ENCODE results near the gene NUDT22. TPM values are rescaled to one million over a fixed set of nuclear protein-coding genes. Genes with fewer than 3 reads are reported as not detected.

NUDT22 gene, protein sequence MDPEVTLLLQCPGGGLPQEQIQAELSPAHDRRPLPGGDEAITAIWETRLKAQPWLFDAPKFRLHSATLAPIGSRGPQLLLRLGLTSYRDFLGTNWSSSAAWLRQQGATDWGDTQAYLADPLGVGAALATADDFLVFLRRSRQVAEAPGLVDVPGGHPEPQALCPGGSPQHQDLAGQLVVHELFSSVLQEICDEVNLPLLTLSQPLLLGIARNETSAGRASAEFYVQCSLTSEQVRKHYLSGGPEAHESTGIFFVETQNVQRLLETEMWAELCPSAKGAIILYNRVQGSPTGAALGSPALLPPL
- 19.4 TPM for total RNA-seq

- Histone ChIP-seq H3K4me3 (ENCODE audit: low read length) (peak within 1 kb of the TSS; percentile 79), H3K27me3 (ENCODE audit: insufficient read depth, low read length) (no peaks in the 10 kb centered on the region), H3K9me3 (ENCODE audit: low read depth, low read length) (no peaks in the 10 kb centered on the region), H3K4me1 (ENCODE audit: insufficient read depth, low read length) (peaks cover 49% of the 10 kb centered on the region)
Observed at GRCh38 chr11:64225608-64226506, at the start of gene NUDT22, which contains the start of gene TRPT1. NUDT22 (plus strand) TSS chr11:64226274; CDS start chr11:64226653, 379 bp downstream. TRPT1 (minus strand) TSS chr11:64226186; CDS start chr11:64225860, 326 bp downstream.

- H3K4me3 ChIP-seq (ENCODE audit: low read length) = no peak overlapping the region
- H3K9me3 ChIP-seq (ENCODE audit: low read depth, low read length) = no peaks in the 10 kb centered on the region
Observed at GRCh38 chr11:64176751-64177150, 49.3 kb upstream of the NUDT22 start.

GRCh38 chr11:64178203-64178602, 47.9 kb upstream of the NUDT22 start:
- no peaks in the 10 kb centered on the region for H3K27me3 ChIP-seq (ENCODE audit: insufficient read depth, low read length)
- no peaks in the 10 kb centered on the region for H3K9me3 ChIP-seq (ENCODE audit: low read depth, low read length)
- H3K4me3 ChIP-seq (ENCODE audit: low read length) = no peak overlapping the region
- H3K4me1 ChIP-seq (ENCODE audit: insufficient read depth, low read length) = peaks cover 15% of the 10 kb centered on the region

More at GRCh38 chr11:64176751-64177150, 49.3 kb upstream of the NUDT22 start:
- no peaks in the 10 kb centered on the region for H3K27me3 ChIP-seq (ENCODE audit: insufficient read depth, low read length)
- H3K4me1 ChIP-seq (ENCODE audit: insufficient read depth, low read length) = peaks cover 10% of the 10 kb centered on the region

DNA sequence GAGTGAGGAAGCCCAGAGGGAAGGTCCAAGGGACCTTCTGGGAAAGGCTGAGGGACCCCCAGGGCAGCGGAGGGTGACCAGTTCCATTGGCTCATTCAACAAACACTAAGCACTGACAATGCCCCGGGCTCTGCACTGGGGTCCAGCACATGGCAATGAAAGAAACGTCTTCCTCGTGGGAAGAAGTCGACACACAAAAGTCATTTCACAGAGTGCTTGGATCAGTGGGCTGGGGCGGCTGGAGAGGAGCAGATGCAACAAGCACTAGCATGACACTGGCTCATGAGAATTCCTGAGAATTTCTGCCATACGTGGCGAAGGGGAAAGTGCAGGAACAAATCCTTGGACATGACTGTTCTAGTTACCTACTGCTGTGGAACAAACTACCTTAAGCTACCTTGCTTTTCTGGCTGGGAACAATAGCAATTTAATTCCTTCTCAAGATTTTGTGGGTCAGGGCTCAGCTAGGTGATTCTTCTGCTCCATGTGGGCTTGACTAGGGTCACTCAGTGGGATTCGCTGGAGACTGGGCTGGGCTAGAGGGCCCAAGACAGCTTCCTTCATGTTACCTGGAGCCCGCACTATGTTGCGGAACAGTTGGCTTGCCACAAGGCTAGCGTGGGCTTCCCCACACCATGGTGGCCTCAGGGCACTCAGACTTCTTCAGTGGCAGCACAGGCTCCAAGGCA, 47.0 kb upstream of the NUDT22 start:
- no peaks in the 10 kb centered on the region for H3K9me3 ChIP-seq (ENCODE audit: low read depth, low read length)
- no peak overlapping the region for H3K4me3 ChIP-seq (ENCODE audit: low read length)
- peaks cover 19% of the 10 kb centered on the region for H3K4me1 ChIP-seq (ENCODE audit: insufficient read depth, low read length)
- H3K27me3 ChIP-seq (ENCODE audit: insufficient read depth, low read length) = no peaks in the 10 kb centered on the region

DNA sequence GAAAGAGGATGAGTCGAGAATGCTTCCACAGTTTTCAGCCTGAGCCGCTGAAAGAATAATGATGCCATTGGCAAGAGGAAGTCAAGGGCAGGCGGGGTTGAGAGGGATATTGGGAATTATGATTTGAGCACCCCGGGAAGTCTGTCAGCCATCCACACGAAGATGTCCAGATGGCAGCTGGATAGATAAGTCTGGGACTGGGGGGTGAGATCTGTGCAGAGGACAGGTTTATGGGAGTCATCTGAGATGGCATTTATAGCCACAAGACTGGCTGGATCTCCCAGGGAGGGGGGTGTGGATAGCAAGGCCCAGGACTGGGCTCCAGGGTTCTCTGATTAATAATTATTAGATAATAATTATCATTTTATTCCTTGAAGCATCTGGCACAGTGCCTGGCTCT, 45.2 kb upstream of the NUDT22 start:
- Histone ChIP-seq H3K27me3 (ENCODE audit: insufficient read depth, low read length) (no peaks in the 10 kb centered on the region), H3K9me3 (ENCODE audit: low read depth, low read length) (no peaks in the 10 kb centered on the region), H3K4me3 (ENCODE audit: low read length) (no peak overlapping the region), H3K4me1 (ENCODE audit: insufficient read depth, low read length) (peaks cover 30% of the 10 kb centered on the region)

DNA sequence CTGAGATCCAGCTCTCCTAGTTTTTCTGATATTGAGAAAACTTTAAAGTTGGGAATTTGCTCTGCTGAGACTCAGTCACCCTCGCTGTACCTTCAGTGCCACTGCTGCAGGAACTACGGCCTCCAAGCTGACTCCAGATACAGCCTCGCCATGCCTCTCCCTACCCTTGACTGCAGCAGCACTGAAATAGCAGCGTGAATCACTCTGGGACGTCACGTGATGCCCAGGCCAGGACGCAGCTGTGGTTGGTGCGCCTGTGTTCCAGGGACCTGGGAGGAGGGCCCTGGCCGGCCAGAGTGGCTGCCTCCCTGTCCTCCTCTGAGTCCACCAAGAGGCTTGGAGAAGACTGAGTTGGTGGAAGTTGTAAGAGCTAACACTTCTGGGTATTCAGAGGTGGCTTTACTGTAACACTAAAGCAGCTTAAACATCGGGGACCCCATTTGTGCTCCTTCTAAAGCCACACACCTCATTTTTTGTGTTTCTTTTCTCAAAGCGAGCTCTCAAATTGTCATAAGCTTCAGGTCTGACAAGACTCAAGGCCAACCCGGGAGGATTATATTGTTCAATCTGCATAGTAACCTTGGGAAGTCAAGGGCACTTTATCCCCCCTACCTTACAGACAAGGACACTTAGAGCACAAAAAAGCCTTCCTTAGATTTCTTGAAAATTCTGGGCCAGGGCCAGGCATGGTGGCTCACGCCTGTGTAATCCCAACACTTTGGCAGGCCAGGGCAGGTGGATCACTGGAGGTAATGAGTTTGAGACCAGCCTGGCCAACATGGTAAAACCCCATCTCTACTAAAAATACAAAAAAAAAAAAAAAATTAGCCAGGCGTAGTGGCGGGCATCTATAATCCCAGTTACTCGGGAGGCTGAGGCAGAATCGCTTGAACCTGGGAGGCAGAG, 44.3 kb upstream of the NUDT22 start:
- no peak overlapping the region for H3K4me3 ChIP-seq (ENCODE audit: low read length)
- H3K9me3 ChIP-seq (ENCODE audit: low read depth, low read length) = no peaks in the 10 kb centered on the region
- peaks cover 30% of the 10 kb centered on the region for H3K4me1 ChIP-seq (ENCODE audit: insufficient read depth, low read length)
- H3K27me3 ChIP-seq (ENCODE audit: insufficient read depth, low read length) = no peaks in the 10 kb centered on the region

- Histone ChIP-seq H3K4me1 (ENCODE audit: insufficient read depth, low read length) (peaks cover 33% of the 10 kb centered on the region), H3K27me3 (ENCODE audit: insufficient read depth, low read length) (no peaks in the 10 kb centered on the region), H3K4me3 (ENCODE audit: low read length) (no peak overlapping the region), H3K9me3 (ENCODE audit: low read depth, low read length) (no peaks in the 10 kb centered on the region)
Observed at GRCh38 chr11:64183890-64184289, 42.2 kb upstream of the NUDT22 start.

DNA sequence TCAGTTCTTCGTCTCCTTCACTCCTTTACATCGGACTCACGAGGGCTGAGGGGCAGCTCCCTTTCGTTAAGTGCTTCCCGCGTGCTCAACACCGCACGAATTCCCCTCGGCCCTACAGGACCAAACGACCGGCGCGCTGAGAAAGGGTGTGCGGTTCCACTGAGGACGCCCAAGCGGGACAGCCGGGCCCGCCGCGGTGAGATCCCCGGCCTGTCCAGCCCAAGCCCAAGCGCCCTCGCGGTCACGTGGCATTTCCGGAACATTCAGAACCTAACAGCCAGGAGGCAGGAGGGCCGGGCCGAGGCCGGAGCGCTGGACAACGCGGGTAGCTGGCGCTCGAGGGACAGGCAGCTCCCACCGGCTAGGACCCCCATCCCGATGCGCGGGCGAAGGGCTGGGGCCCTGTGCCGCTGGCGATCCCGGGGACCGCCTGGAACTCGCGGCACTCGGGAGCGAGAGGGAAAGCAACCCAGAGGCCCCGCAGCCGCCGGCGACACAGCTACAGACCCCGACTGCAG, 40.8 kb upstream of the NUDT22 start:
- H3K27me3 ChIP-seq (ENCODE audit: insufficient read depth, low read length) = no peaks in the 10 kb centered on the region
- peaks cover 44% of the 10 kb centered on the region for H3K4me1 ChIP-seq (ENCODE audit: insufficient read depth, low read length)
- no peaks in the 10 kb centered on the region for H3K9me3 ChIP-seq (ENCODE audit: low read depth, low read length)
- H3K4me3 ChIP-seq (ENCODE audit: low read length) = peak overlapping the region; percentile 73

GRCh38 chr11:64185693-64186491, 40.2 kb upstream of the NUDT22 start, which contains the start of gene STIP1:
STIP1 (plus strand) TSS chr11:64186171; CDS start chr11:64186262, 91 bp downstream.
- H3K4me1 ChIP-seq (ENCODE audit: insufficient read depth, low read length) = peaks cover 43% of the 10 kb centered on the region
- H3K27me3 ChIP-seq (ENCODE audit: insufficient read depth, low read length) = no peaks in the 10 kb centered on the region
- H3K4me3 ChIP-seq (ENCODE audit: low read length) = peak within 1 kb of the TSS; percentile 73
- H3K9me3 ChIP-seq (ENCODE audit: low read depth, low read length) = no peaks in the 10 kb centered on the region

DNA sequence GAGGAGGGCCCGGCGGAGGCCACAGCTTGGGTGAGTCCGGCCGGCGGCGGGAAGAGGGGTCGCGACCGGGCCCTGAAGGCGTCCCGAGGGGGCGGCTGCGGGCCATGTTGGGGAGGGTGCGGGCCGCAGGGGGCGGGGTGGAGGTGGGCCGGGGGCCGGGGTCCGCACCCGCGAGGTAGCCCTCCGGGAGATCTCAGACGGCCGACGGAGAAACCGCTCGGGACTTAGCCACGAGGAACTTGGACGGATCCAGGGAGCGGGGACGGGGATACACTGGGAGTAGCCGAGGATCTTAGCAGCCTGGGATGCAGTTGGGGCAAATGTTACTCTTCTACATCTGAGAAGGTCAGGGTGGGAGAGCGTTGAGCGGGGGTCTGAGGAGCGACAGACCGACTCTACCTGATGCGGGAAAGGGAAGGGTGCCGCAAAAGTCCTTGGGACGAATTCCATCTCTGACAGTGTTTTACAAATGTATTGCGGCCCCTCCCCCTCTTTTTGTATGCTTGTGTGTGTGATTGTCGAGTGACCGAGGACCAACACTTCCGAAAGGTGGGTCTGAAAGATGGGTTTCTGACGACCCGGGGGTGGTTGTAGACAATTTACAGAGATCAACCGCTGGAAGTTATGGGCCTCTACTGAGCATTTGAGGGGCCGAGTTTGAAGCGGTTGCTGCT, 39.4 kb upstream of the NUDT22 start:
- no peak overlapping the region for H3K4me3 ChIP-seq (ENCODE audit: low read length)
- H3K9me3 ChIP-seq (ENCODE audit: low read depth, low read length) = no peaks in the 10 kb centered on the region
- no peaks in the 10 kb centered on the region for H3K27me3 ChIP-seq (ENCODE audit: insufficient read depth, low read length)
- peaks cover 35% of the 10 kb centered on the region for H3K4me1 ChIP-seq (ENCODE audit: insufficient read depth, low read length)

- no peaks in the 10 kb centered on the region for H3K27me3 ChIP-seq (ENCODE audit: insufficient read depth, low read length)
- H3K4me3 ChIP-seq (ENCODE audit: low read length) = no peak overlapping the region
- H3K4me1 ChIP-seq (ENCODE audit: insufficient read depth, low read length) = peaks cover 14% of the 10 kb centered on the region
- H3K9me3 ChIP-seq (ENCODE audit: low read depth, low read length) = no peaks in the 10 kb centered on the region
Observed at GRCh38 chr11:64192434-64192833, 33.6 kb upstream of the NUDT22 start.

DNA sequence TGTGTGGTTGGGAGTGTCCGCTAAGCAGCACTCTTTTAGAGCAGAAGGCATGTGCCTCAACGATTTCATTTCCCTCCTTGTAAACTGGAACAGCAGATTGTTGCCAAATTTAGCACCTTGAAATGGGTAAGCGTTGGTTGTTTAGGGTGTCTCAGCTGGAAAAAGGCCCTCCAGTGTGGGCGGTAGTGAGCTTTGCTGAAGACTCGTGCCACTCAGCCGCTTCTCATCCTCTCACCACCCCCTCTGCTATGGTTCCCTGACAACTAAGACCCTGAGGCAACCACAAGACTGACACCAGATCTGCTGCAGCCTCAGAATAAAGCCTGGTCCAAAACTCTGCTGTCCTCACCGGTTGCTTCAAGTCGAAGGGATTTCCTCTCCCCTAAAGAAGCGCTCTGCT, 29.4 kb upstream of the NUDT22 start:
- Histone ChIP-seq H3K9me3 (ENCODE audit: low read depth, low read length) (no peaks in the 10 kb centered on the region), H3K27me3 (ENCODE audit: insufficient read depth, low read length) (no peaks in the 10 kb centered on the region), H3K4me3 (ENCODE audit: low read length) (no peak overlapping the region), H3K4me1 (ENCODE audit: insufficient read depth, low read length) (peaks cover 3% of the 10 kb centered on the region)

- H3K27me3 ChIP-seq (ENCODE audit: insufficient read depth, low read length) = no peaks in the 10 kb centered on the region
- H3K4me1 ChIP-seq (ENCODE audit: insufficient read depth, low read length) = peaks cover 3% of the 10 kb centered on the region
- no peaks in the 10 kb centered on the region for H3K9me3 ChIP-seq (ENCODE audit: low read depth, low read length)
- no peak overlapping the region for H3K4me3 ChIP-seq (ENCODE audit: low read length)
Observed at GRCh38 chr11:64198511-64198910, 27.6 kb upstream of the NUDT22 start.
